ENCODE measurements around the gene NEO1. TPM values are rescaled to one million over a fixed set of nuclear protein-coding genes. Genes with fewer than 3 reads are reported as not detected.

The NEO1 gene
- total RNA-seq, 1 experiment from 2014 or later, result 41.8 TPM

DNA sequence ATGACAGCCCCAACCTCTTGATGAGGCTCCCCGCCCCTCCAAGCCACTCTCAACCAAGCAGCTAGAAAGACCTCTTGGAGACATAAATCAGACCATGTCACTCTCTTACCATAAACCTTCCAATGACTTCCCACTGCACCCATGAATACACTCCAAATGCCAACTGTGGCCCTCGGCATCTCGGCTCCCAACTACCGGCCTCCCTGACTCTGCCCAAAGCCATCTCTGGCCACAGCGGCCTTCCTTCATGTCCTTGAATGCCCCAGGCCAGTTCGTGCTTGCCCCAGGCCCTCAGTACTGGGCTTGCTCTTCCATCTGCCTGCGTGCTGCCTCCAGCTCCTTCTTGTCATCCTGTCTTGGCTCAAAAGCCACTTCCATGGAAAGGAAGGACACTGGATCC is 284.5 kb downstream of the NEO1 start:
- Mint-ChIP-seq H3K4me1 (0 out of 4 replicates have a peak, but pooled peaks cover 0 to 4% of the 10 kb centered on the region in 2 experiments), H3K36me3 (ENCODE audit: insufficient read depth in 1 of 3, low read depth in 3 of 3) (peaks cover 0 to 9% (median 6%) of the 10 kb centered on the region in 3 experiments; a peak in 5 of 7 replicates), H3K9me3 (no peaks in the 10 kb centered on the region), H3K27ac (no peak overlapping the region; a peak in 1 of 7 replicates), H3K4me3 (no peak overlapping the region), H3K27me3 (ENCODE audit: low read depth) (no peaks in the 10 kb centered on the region)
- Histone ChIP-seq H2BK12ac (ENCODE audit: insufficient read length, low read depth, low read length) (no peak overlapping the region), H3K18ac (ENCODE audit: insufficient read length, low read depth, low read length) (no peak overlapping the region), H3K27ac (ENCODE audit: insufficient read length, low read depth, low read length) (no peak overlapping the region), H3K23me2 (ENCODE audit: insufficient read length, low read depth, low read length, poor library complexity, severe bottlenecking) (no peaks in the 10 kb centered on the region), H4K5ac (ENCODE audit: insufficient read length, low read depth, low read length) (no peak overlapping the region), H3K27me3 (ENCODE audit: insufficient read depth, low read length) (no peaks in the 10 kb centered on the region), H2AFZ (ENCODE audit: low read length) (no peak overlapping the region), H2BK15ac (ENCODE audit: low read depth, low read length) (no peak overlapping the region), H3K23ac (ENCODE audit: insufficient read length, low read depth, low read length) (no peak overlapping the region), H3K79me2 (ENCODE audit: insufficient read depth, low read length) (no peaks in the 10 kb centered on the region), H3K14ac (ENCODE audit: insufficient read depth, low read length) (no peak overlapping the region), H2BK20ac (ENCODE audit: low read depth, low read length, poor library complexity, severe bottlenecking) (no peak overlapping the region), H2BK120ac (ENCODE audit: low read depth, low read length, poor library complexity, severe bottlenecking) (no peak overlapping the region), H3K56ac (ENCODE audit: insufficient read length, low read depth, low read length) (no peak overlapping the region), H3K4ac (ENCODE audit: low read depth, low read length) (no peak overlapping the region), H4K91ac (ENCODE audit: insufficient read length, low read depth, low read length) (no peak overlapping the region), H3K79me1 (ENCODE audit: insufficient read depth, low read depth, low read length, poor library complexity, severe bottlenecking) (no peaks in the 10 kb centered on the region), H4K8ac (replicated peaks; ENCODE audit: insufficient read length, low read depth, low read length) (no peak overlapping the region), H4K20me1 (ENCODE audit: control insufficient read depth, insufficient read depth, insufficient read length) (peaks cover 3% of the 10 kb centered on the region), H3K4me1 (ENCODE audit: insufficient read depth, low read length) (no peaks in the 10 kb centered on the region), H3K9me3 (ENCODE audit: control insufficient read depth, low read depth, low read length) (no peaks in the 10 kb centered on the region), H3K9ac (ENCODE audit: extremely low read depth, insufficient read length, low read length) (no peak overlapping the region), H3K4me2 (ENCODE audit: insufficient read depth, insufficient read length, low read length) (no peak overlapping the region), H3T11ph (ENCODE audit: low read length) (no peak overlapping the region), H2AK5ac (ENCODE audit: insufficient read length, low read length) (no peak overlapping the region), H2BK5ac (ENCODE audit: insufficient read length, low read length) (no peak overlapping the region)
- no CpG with 5 or more reads among the region's 7 CpGs for WGBS (ENCODE audit: extremely low coverage, insufficient read length, low lambda C conversion rate)
- DNase-seq, result no peak
- TF ChIP-seq, protein P1, sequence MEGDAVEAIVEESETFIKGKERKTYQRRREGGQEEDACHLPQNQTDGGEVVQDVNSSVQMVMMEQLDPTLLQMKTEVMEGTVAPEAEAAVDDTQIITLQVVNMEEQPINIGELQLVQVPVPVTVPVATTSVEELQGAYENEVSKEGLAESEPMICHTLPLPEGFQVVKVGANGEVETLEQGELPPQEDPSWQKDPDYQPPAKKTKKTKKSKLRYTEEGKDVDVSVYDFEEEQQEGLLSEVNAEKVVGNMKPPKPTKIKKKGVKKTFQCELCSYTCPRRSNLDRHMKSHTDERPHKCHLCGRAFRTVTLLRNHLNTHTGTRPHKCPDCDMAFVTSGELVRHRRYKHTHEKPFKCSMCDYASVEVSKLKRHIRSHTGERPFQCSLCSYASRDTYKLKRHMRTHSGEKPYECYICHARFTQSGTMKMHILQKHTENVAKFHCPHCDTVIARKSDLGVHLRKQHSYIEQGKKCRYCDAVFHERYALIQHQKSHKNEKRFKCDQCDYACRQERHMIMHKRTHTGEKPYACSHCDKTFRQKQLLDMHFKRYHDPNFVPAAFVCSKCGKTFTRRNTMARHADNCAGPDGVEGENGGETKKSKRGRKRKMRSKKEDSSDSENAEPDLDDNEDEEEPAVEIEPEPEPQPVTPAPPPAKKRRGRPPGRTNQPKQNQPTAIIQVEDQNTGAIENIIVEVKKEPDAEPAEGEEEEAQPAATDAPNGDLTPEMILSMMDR (conservative IDR thresholded peaks at IDR 0.05), result no peak

Data from H9 (cell line).